Measurements from ENCODE around the gene RNF212B. TPM values are rescaled to one million over a fixed set of nuclear protein-coding genes. Genes with fewer than 3 reads are reported as not detected.

RNF212B gene
- total RNA-seq, 1 experiment from 2014 or later: 0.39 TPM

DNA sequence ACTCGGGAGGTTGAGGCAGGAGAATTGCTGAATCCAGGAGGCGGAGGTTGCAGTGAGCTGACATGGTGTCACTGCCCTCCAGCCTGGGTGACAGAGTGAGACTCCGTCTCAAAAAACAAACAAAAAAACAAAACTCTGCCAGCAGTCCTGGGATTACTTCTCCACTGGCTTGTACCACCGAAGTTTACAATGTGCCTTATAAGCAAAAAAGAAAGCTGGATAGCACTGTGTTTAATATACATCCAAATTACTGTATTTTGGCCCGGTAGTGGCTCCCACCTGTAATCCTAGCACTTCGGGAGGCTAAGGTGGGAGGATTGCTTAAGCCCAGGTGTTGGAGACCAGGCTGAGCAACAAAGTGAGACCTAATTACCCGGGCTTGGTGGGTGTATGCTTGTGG is 31.5 kb downstream of the RNF212B start:
- Histone ChIP-seq H3K14ac (ENCODE audit: insufficient read depth, low read length) (no peak overlapping the region), H3K23me2 (ENCODE audit: insufficient read length, low read depth, low read length, poor library complexity, severe bottlenecking) (no peaks in the 10 kb centered on the region), H2BK15ac (ENCODE audit: low read depth, low read length) (no peak overlapping the region), H4K8ac (replicated peaks; ENCODE audit: insufficient read length, low read depth, low read length) (no peak overlapping the region), H4K91ac (ENCODE audit: insufficient read length, low read depth, low read length) (no peak overlapping the region), H3K9me3 (ENCODE audit: control insufficient read depth, low read depth, low read length) (no peaks in the 10 kb centered on the region), H3K79me1 (ENCODE audit: insufficient read depth, low read depth, low read length, poor library complexity, severe bottlenecking) (no peaks in the 10 kb centered on the region), H2BK5ac (ENCODE audit: insufficient read length, low read length) (no peak overlapping the region), H4K20me1 (ENCODE audit: control insufficient read depth, insufficient read depth, insufficient read length) (no peaks in the 10 kb centered on the region), H2BK20ac (ENCODE audit: low read depth, low read length, poor library complexity, severe bottlenecking) (peak overlapping the region; percentile 26), H3K18ac (ENCODE audit: insufficient read length, low read depth, low read length) (no peak overlapping the region), H3K4me2 (ENCODE audit: insufficient read depth, insufficient read length, low read length) (no peak overlapping the region), H3K23ac (ENCODE audit: insufficient read length, low read depth, low read length) (no peak overlapping the region), H2AFZ (ENCODE audit: low read length) (no peak overlapping the region), H3K9ac (ENCODE audit: extremely low read depth, insufficient read length, low read length) (no peak overlapping the region), H3K79me2 (ENCODE audit: insufficient read depth, low read length) (no peaks in the 10 kb centered on the region), H2BK120ac (ENCODE audit: low read depth, low read length, poor library complexity, severe bottlenecking) (no peak overlapping the region), H2AK5ac (ENCODE audit: insufficient read length, low read length) (no peak overlapping the region), H3K4ac (ENCODE audit: low read depth, low read length) (no peak overlapping the region), H3K56ac (ENCODE audit: insufficient read length, low read depth, low read length) (no peak overlapping the region), H2BK12ac (ENCODE audit: insufficient read length, low read depth, low read length) (no peak overlapping the region), H3K27ac (ENCODE audit: insufficient read length, low read depth, low read length) (no peak overlapping the region), H3K4me1 (ENCODE audit: insufficient read depth, low read length) (no peaks in the 10 kb centered on the region), H3T11ph (ENCODE audit: low read length) (no peak overlapping the region), H4K5ac (ENCODE audit: insufficient read length, low read depth, low read length) (no peak overlapping the region), H3K27me3 (ENCODE audit: insufficient read depth, low read length) (no peaks in the 10 kb centered on the region; the same call in 1 of the 2 replicates)
- TF ChIP-seq, protein P1, sequence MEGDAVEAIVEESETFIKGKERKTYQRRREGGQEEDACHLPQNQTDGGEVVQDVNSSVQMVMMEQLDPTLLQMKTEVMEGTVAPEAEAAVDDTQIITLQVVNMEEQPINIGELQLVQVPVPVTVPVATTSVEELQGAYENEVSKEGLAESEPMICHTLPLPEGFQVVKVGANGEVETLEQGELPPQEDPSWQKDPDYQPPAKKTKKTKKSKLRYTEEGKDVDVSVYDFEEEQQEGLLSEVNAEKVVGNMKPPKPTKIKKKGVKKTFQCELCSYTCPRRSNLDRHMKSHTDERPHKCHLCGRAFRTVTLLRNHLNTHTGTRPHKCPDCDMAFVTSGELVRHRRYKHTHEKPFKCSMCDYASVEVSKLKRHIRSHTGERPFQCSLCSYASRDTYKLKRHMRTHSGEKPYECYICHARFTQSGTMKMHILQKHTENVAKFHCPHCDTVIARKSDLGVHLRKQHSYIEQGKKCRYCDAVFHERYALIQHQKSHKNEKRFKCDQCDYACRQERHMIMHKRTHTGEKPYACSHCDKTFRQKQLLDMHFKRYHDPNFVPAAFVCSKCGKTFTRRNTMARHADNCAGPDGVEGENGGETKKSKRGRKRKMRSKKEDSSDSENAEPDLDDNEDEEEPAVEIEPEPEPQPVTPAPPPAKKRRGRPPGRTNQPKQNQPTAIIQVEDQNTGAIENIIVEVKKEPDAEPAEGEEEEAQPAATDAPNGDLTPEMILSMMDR (conservative IDR thresholded peaks at IDR 0.05): no peak
- Mint-ChIP-seq H3K9me3 (no peaks in the 10 kb centered on the region), H3K27me3 (ENCODE audit: low read depth) (peaks cover 100% of the 10 kb centered on the region), H3K4me3 (no peak overlapping the region), H3K27ac (no peak overlapping the region), H3K36me3 (ENCODE audit: insufficient read depth in 1 of 3, low read depth in 3 of 3) (no peaks in the 10 kb centered on the region), H3K4me1 (no peaks in the 10 kb centered on the region)
- WGBS (ENCODE audit: extremely low coverage, insufficient read length, low lambda C conversion rate): no CpG with 5 or more reads among the region's 7 CpGs
- DNase-seq: no peak
